D721Med (cell line): ENCODE measurements around the gene U2AF2.

Experiments used
- DNase-seq: peaks from one replicate; pipeline ENCODE4 v3.0.0; 2011; ENCODE audit warnings: low spot score; ENCODE audit not compliant: insufficient read length
- FAIRE-seq: peaks from 2 replicates; lab custom pipeline; 2011; peaks lifted over from hg19 to GRCh38; lab: Jason Lieb, UNC
- CTCF ChIP-seq: IDR thresholded peaks from 2 replicates; pipeline ENCODE4 v1.5.1; 2012; ENCODE audit warnings: mild to moderate bottlenecking, control low read depth; ENCODE audit not compliant: insufficient read depth; ENCODE audit errors: missing control alignments

Gene U2AF2

DNA sequence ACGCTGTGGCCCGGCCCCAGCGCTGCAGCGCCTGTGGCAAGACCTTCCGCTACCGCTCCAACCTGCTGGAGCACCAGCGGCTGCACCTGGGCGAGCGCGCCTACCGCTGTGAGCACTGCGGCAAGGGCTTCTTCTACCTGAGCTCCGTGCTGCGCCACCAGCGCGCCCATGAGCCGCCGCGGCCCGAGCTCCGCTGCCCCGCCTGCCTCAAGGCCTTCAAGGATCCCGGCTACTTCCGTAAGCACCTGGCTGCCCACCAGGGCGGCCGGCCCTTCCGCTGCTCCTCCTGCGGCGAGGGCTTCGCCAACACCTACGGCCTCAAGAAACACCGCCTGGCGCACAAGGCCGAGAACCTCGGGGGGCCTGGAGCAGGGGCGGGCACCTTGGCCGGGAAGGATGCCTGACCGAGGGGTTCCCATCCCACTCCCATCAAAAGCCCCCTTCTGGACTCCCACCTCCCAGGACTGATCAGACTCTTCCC, 38.4 kb upstream of the U2AF2 start:
- DNase-seq (no peak), FAIRE-seq (no peak)
- TF ChIP-seq CTCF: no peak

DNA sequence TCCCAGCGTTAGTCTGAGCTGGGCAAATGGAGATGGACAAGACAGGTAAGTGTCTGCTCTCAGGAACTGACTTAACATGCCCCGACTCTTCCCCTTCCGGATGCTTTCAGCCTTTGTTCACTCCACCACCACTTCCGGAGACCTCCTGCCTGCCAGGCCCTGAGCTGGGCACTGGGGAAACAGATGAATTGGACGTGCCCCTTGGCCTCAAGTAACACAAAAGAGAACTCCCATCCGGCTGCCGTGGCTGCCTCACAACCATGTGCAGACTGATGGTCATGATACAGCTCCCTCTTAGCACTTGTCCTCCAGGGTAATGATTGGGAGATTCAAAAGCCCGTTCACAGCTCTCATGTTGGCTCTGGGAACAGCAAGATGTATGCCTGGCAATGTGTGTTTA, 37.4 kb upstream of the U2AF2 start:
- no peak for FAIRE-seq
- TF ChIP-seq CTCF: no peak
- no peak for DNase-seq

DNA sequence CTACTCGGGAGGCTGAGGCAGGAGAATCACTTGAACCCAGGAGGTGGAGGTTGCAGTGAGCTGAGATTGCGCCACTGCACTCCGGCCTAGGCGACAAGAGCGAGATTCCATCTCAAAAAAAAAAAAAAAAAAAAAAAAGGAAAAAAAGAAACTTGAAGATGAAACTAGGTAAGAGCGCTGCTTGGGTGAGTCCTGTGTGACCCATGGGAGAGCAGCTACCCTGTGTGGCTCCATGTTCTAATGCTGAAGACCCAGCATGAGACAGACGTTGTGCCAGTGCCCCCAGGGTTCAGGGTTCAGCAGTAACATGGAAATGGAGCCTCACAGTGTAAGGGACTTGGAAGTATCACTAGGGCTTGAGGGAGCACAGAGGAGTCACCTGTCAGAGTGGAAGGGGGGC, 36.4 kb upstream of the U2AF2 start:
- no peak for TF ChIP-seq CTCF
- no peak for DNase-seq
- no peak for FAIRE-seq

GRCh38 chr19:55619286-55619685, 35.5 kb upstream of the U2AF2 start:
- FAIRE-seq (no peak), DNase-seq (no peak)
- no peak for TF ChIP-seq CTCF

DNA sequence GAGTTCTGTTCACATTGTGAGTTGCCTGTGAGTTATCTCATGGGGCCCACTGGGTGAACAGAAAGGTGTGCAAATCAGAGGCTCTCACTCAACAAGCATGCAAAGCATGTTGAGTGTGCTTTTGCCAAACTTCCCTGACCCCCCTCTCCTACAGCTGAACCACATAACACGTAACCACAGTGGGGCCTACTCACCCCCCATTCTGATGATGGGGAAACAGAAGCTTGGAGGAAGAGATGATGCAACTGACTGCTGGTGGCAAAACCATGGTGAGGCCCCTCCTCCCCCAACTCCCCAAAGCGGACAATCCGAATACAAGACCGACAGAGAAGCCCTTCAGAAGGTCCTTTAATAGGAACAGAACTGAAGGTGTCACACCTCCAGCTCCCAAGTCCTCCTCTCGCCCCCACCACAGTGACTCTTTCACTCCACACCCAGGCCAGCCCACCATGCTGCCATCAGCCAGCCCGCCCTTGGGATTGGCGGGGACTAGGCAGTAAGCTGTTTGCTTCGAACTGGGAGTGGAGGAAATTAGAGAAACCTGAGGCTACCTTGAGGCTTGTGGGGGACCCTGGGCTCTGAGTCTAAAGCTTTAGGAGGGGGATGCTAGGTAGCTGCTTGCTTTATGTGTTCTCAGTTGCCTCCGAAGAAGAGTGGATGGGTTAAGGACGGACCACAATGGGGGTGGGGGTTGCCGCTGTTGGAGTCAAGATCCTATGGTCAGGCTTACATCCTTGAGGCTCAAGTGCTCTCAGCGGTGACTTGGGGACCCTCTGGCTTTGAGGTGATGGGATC, 34.2 kb upstream of the U2AF2 start:
- no peak for TF ChIP-seq CTCF
- DNase-seq: no peak
- no peak for FAIRE-seq

DNA sequence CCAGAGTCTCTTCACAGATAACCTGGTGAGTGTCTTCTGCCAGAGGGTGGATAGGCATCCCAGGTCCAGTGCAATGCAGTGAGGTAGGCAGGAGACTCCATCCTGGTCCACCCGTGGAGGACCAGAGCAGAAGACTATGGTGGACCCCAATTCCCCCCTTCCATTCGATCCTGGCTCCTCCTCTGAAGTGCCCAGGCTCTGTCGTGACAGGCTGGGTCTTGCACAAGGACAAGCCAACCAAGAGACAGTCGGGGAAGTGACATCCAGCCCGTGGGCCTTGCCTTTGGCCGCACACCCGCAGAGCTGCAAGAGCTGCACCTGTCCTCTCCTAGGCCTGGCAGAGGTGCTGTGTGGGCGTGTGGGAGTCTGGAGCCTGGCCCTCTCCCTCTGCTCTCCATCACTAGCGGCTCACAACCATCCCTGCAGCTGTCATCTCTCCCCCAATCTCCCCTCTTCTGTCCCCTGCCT, 33.6 kb upstream of the U2AF2 start:
- DNase-seq: no peak
- TF ChIP-seq CTCF: no peak
- no peak for FAIRE-seq

GRCh38 chr19:55621673-55622231, 33.1 kb upstream of the U2AF2 start:
- TF ChIP-seq CTCF: no peak
- FAIRE-seq (no peak), DNase-seq (no peak)
